Thyroid gland (tissue), 4 donors: ENCODE measurements around the gene CENPE. TPM values are rescaled to one million over a fixed set of nuclear protein-coding genes. Genes with fewer than 3 reads are reported as not detected.
"Not testable (repeated sequence)": the region's sequence is repeated elsewhere in the genome, so short reads cannot be mapped to it uniquely, and the experiment has no call there.

Experiments
- DNase-seq, 2 donors: peaks; one replicate each; pipeline ENCODE4 v3.0.0-alpha.2; 2019
- H3K27ac ChIP-seq, 3 donors: fragments of 200-600 bp; sonication (generic); 1 replicate in 2 of 3; 2 replicates in 1 of 3; pipeline ENCODE4 v1.5.1; 2016 to 2019; ENCODE audit warnings: mild to moderate bottlenecking in 1 of 3, moderate library complexity in 1 of 3
- H3K27me3 ChIP-seq: fragments of 200-600 bp; sonication (generic); one replicate; pipeline ENCODE4 v1.5.1; 2019
- H3K36me3 ChIP-seq, 2 donors: fragments of 200-600 bp; sonication (generic); one replicate each; pipeline ENCODE4 v1.5.1; 2016 to 2019
- H3K4me1 ChIP-seq, 2 donors: fragments of 200-600 bp; sonication (generic); one replicate each; pipeline ENCODE4 v1.5.1; 2017 to 2019
- H3K4me3 ChIP-seq, 3 donors: fragments of 200-600 bp; sonication (generic); replicated peaks in 1 of 3; 1 replicate in 2 of 3; 2 replicates in 1 of 3; pipeline ENCODE4 v1.5.1; 2016; ENCODE audit warnings: mild to moderate bottlenecking in 1 of 3
- H3K9me3 ChIP-seq: fragments of 200-600 bp; sonication (generic); one replicate; pipeline ENCODE4 v1.5.1; 2017
- POLR2A ChIP-seq, 2 donors: fragments of 450-650 bp; IDR thresholded peaks; one replicate each; pipeline ENCODE4 v1.6.1; 2017; ENCODE audit warnings: antibody characterized with exemption in 2 of 2, mild to moderate bottlenecking in 2 of 2, moderate library complexity in 1 of 2
- WGBS, 2 donors: methylation state at CpG; one replicate each; pipeline ENCODE4 v1.1.5; 2017; 5-methylcytosine and 5-hydroxymethylcytosine counted together
- intact Hi-C: fragments of 100-400 bp; cut with DNase I; formaldehyde crosslinking; loops from one replicate; pipeline ENCODE4 v1.15.1; 2023
- total RNA-seq, 4 donors: library from RNA; depleted of rRNA; stranded (reverse); fragments of >200 nt; gene quantifications; one replicate each; pipeline ENCODE4 v1.2.3, GENCODE V29; 2016
- TF ChIP-seq, protein P1 (sequence below), 6 experiments: fragments of 200-600 bp in 3 of 6; fragments of 450-650 bp in 3 of 6; sonication (generic) in 3 of 6; IDR thresholded peaks; one replicate each; pipeline ENCODE4 v1.5.1; 2016 to 2019; ENCODE audit warnings: antibody characterized with exemption in 6 of 6, mild to moderate bottlenecking in 2 of 6, inconsistent platforms in 1 of 6, moderate library complexity in 1 of 6

The CENPE gene
- total RNA-seq, 4 donors from 2014 or later, result 0.38 to 0.78 (median 0.53) TPM

DNA sequence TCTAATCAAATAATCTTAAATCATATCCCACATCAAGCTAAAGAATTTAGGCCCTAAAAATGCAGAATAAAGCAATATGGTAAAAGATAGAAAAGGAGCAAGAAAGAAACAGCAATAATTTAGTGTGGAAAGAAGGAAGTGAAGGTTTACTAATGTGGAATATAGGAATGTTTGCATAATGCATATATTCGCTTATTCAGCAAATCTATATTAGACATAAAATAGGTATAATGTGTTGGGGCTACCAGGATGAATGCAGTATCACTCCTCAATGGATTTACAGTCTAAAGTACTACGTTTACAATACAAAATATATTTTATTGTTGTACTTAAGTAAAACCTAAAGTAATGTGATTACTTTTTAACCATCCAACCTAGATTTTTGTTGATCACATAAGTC, 4.7 kb downstream of the CENPE start:
- no peaks in the 10 kb centered on the region for H3K36me3 ChIP-seq
- no peak overlapping the region for H3K27ac ChIP-seq
- no peak for TF ChIP-seq POLR2A (IDR thresholded peaks at IDR 0.05)
- TF ChIP-seq, protein P1, sequence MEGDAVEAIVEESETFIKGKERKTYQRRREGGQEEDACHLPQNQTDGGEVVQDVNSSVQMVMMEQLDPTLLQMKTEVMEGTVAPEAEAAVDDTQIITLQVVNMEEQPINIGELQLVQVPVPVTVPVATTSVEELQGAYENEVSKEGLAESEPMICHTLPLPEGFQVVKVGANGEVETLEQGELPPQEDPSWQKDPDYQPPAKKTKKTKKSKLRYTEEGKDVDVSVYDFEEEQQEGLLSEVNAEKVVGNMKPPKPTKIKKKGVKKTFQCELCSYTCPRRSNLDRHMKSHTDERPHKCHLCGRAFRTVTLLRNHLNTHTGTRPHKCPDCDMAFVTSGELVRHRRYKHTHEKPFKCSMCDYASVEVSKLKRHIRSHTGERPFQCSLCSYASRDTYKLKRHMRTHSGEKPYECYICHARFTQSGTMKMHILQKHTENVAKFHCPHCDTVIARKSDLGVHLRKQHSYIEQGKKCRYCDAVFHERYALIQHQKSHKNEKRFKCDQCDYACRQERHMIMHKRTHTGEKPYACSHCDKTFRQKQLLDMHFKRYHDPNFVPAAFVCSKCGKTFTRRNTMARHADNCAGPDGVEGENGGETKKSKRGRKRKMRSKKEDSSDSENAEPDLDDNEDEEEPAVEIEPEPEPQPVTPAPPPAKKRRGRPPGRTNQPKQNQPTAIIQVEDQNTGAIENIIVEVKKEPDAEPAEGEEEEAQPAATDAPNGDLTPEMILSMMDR (IDR thresholded peaks at IDR 0.05), result no peak
- no peaks in the 10 kb centered on the region for H3K27me3 ChIP-seq
- intact Hi-C loops, result no loop called here
- no peak for DNase-seq
- no peaks in the 10 kb centered on the region for H3K4me1 ChIP-seq
- WGBS, 2 donors, result 96% methylated on average over 2 of the region's 2 CpGs
- no peak overlapping the region for H3K4me3 ChIP-seq
- H3K9me3 ChIP-seq, result no peaks in the 10 kb centered on the region

DNA sequence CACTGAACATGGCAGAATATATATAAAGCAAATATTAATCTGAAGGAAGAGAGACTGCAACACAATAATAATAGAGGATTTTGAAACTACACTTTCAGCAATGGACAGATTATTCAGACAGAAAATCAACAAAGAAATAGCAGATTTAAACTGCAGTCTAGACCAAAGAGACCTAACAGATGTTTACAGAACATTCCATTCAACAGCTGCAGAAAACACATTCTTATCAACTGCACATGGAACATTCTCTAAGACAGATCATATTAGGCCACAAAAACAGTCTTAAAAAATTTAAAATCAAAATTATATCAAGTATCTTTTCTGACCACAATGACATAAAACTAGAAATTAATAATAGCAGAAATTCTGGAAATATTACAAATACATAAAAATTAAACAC, 27.1 kb downstream of the CENPE start:
- intact Hi-C loops, result no loop called here
- Histone ChIP-seq H3K27ac (no peak overlapping the region), H3K27me3 (no peaks in the 10 kb centered on the region), H3K36me3 (no peaks in the 10 kb centered on the region), H3K4me1 (no peaks in the 10 kb centered on the region), H3K9me3 (no peaks in the 10 kb centered on the region), H3K4me3 (no peak overlapping the region)
- TF ChIP-seq POLR2A (IDR thresholded peaks at IDR 0.05), result no peak
- TF ChIP-seq, protein P1 (IDR thresholded peaks at IDR 0.05), result no peak
- DNase-seq, result no peak

DNA sequence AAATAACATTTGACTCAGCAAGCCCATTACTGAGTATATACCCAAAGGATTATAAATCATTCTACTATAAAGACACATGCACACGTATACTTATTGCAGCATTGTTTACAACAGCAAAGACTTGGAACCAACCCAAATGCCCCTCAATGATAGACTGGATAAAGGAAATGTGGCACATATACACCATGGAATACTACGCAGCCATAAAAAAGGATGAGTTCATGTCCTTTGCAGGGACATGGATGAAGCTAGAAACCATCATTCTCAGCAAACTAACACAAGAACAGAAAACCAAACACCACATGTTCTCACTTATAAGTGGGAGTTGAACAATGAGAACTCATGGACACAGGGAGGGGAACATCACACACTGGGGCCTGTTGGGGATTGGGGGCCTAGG, 28.4 kb downstream of the CENPE start:
- not testable (repeated sequence) for H3K4me3 ChIP-seq

DNA sequence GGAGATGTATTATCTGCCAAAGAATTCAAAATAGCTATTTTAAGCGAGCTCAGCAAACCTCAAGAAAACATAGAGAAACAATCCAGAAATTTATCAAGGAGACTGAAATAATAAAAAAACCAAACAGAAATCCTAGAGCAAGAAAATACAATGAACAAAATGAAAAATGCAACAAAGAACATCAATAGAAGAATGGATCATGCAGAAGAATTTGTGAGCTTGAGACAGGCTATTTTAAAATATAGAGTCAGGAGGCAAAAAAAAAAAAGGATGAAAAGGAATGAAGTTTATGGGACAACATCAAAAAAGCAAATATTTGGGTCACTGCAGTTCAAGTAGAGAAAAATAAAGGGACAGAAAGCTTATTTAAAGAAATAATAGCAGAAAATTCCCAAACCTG, 29.1 kb downstream of the CENPE start:
- WGBS, 2 donors, result 98 to 100% methylated on average over 1 of the region's 1 CpG
- intact Hi-C loops, result no loop called here
- no peak overlapping the region for H3K27ac ChIP-seq

More for the DNA sequence above, 28.4 kb downstream of the CENPE start:
- intact Hi-C loops, H3K27me3 ChIP-seq, H3K27ac ChIP-seq, H3K4me1 ChIP-seq, H3K9me3 ChIP-seq, H3K36me3 ChIP-seq, DNase-seq: not testable (repeated sequence)
- WGBS, 2 donors, result 95 to 96% methylated on average over 2 of the region's 2 CpGs

DNA sequence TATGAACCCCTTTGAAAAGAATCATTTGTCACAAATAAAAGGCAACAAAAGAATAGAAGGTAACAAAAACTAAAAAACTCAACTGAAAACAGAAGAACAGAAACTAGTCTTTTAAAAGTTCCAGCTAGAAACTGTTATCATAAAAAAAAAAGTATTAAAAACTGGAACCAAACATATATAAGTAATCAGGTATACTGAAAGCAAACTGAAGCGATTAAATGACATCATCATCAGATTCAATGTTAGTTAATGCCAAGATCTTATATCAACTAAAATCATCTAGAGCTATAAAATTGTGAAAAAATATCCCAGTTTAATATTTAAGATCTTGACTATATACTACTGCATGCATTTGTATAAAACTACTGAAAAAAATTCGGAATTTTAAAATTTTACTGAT, 36.0 kb downstream of the CENPE start:
- Histone ChIP-seq H3K4me1 (no peaks in the 10 kb centered on the region), H3K9me3 (no peaks in the 10 kb centered on the region), H3K27me3 (no peaks in the 10 kb centered on the region), H3K27ac (no peak overlapping the region), H3K4me3 (no peak overlapping the region), H3K36me3 (no peaks in the 10 kb centered on the region)
- DNase-seq, result no peak
- TF ChIP-seq, protein P1 (IDR thresholded peaks at IDR 0.05), result no peak
- TF ChIP-seq POLR2A (IDR thresholded peaks at IDR 0.05), result no peak
- intact Hi-C loops, result no loop called here
- WGBS, 2 donors, result 95 to 97% methylated on average over 2 of the region's 2 CpGs

More for the DNA sequence above, 29.1 kb downstream of the CENPE start:
- TF ChIP-seq, protein P1 (IDR thresholded peaks at IDR 0.05), result no peak
- no peak for TF ChIP-seq POLR2A (IDR thresholded peaks at IDR 0.05)
- no peak overlapping the region for H3K4me3 ChIP-seq
- no peaks in the 10 kb centered on the region for H3K9me3 ChIP-seq
- no peaks in the 10 kb centered on the region for H3K36me3 ChIP-seq
- no peak for DNase-seq
- H3K27me3 ChIP-seq, result no peaks in the 10 kb centered on the region
- H3K4me1 ChIP-seq, result no peaks in the 10 kb centered on the region

DNA sequence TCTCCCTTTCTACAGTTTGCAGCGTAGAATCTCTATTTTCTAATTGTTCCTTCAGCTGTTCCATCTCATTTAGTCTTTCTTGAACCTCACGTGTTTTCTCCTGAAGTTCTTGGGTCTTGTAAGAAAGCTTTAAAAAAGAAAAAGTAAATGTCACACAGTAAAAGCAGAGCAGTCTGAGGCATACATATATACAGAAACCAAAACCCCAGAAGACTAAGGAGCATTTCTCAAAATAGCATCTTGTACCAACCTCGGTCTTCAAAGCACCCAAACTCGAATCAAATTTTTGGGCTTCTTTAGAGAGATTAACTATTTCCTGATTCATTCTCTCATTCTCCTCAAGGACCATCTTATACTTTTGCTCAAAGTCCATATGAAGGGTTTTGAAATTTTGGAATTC, 39.4 kb downstream of the CENPE start:
- H3K27me3 ChIP-seq, result no peaks in the 10 kb centered on the region
- no peaks in the 10 kb centered on the region for H3K4me1 ChIP-seq
- no peaks in the 10 kb centered on the region for H3K9me3 ChIP-seq
- no peak for DNase-seq
- TF ChIP-seq, protein P1 (IDR thresholded peaks at IDR 0.05), result no peak
- TF ChIP-seq POLR2A (IDR thresholded peaks at IDR 0.05), result no peak
- H3K36me3 ChIP-seq, result no peaks in the 10 kb centered on the region
- no peak overlapping the region for H3K27ac ChIP-seq
- intact Hi-C loops, result no loop called here
- WGBS, 2 donors, result 85 to 90% methylated on average over 4 of the region's 4 CpGs
- no peak overlapping the region for H3K4me3 ChIP-seq
